ENCODE measurements around the gene RHOBTB1.

- TF ChIP-seq HDGF (IDR thresholded peaks at IDR 0.05; ENCODE audit: borderline replicate concordance) (no peak), BHLHE40 (IDR thresholded peaks at IDR 0.05; ENCODE audit: borderline replicate concordance) (no peak), ZNF384 (IDR thresholded peaks at IDR 0.05) (no peak), SP1 (IDR thresholded peaks at IDR 0.05) (no peak), SUZ12 (IDR thresholded peaks at IDR 0.05) (no peak), ELF4 (IDR thresholded peaks at IDR 0.05) (no peak), NFRKB (IDR thresholded peaks at IDR 0.05) (no peak), FOXM1 (IDR thresholded peaks at IDR 0.05; ENCODE audit: borderline replicate concordance) (no peak), CTBP1 (IDR thresholded peaks at IDR 0.05; ENCODE audit: borderline replicate concordance) (no peak), L3MBTL2 (conservative IDR thresholded peaks at IDR 0.05) (no peak), PKNOX1 (IDR thresholded peaks at IDR 0.05) (no peak), FOXK2 (IDR thresholded peaks at IDR 0.05) (no peak), FOXA1 (IDR thresholded peaks at IDR 0.05) (no peak)
These were observed 26.4 kb downstream of the RHOBTB1 start for GRCh38 chr10:60917331-60918280.
